Endodermal cell (in vitro differentiated cells): Measurements from ENCODE around the gene CUL7. TPM values are rescaled to one million over a fixed set of nuclear protein-coding genes. Genes with fewer than 3 reads are reported as not detected.
A peak's percentile ranks its signal among the peaks of the same experiment; 100 is the strongest.

Experiments used
- DNase-seq: peaks from one replicate; pipeline ENCODE4 v3.0.0-alpha.2; 2017
- H3K27ac ChIP-seq: 2 replicates; pipeline ENCODE4 v1.5.1; 2013; ENCODE audit warnings: mild to moderate bottlenecking, low read depth, low read length, moderate library complexity
- H3K27me3 ChIP-seq: 2 replicates; pipeline ENCODE4 v1.6.1; 2013; ENCODE audit warnings: mild to moderate bottlenecking, low read length, moderate library complexity; ENCODE audit not compliant: insufficient read depth, control insufficient read depth, poor library complexity, severe bottlenecking
- H3K36me3 ChIP-seq: 2 replicates; pipeline ENCODE4 v1.7.0; 2013; ENCODE audit warnings: mild to moderate bottlenecking, low read length, moderate library complexity; ENCODE audit not compliant: control insufficient read depth, insufficient read depth
- H3K4me1 ChIP-seq: one replicate; pipeline ENCODE4 v1.7.0; 2013; ENCODE audit warnings: low read length; ENCODE audit not compliant: control insufficient read depth, insufficient read depth
- H3K4me3 ChIP-seq: 2 replicates; pipeline ENCODE4 v1.5.1; 2013; ENCODE audit warnings: mild to moderate bottlenecking, low read length, moderate library complexity
- H3K9ac ChIP-seq: 2 replicates; pipeline ENCODE4 v1.6.1; 2013; ENCODE audit warnings: mild to moderate bottlenecking, low read length, moderate library complexity; ENCODE audit not compliant: poor library complexity, severe bottlenecking; ENCODE audit errors: extremely low read depth
- H3K9me3 ChIP-seq: 2 replicates; pipeline ENCODE4 v1.6.1; 2013; ENCODE audit warnings: mild to moderate bottlenecking, low read length, moderate library complexity; ENCODE audit not compliant: control insufficient read depth
- H3K27ac Mint-ChIP-seq: 2 replicates; pipeline ENCODE4 v1.8.0; 2020; ENCODE audit warnings: mixed read lengths
- H3K27me3 Mint-ChIP-seq: 2 replicates; pipeline ENCODE4 v1.8.0; 2021; ENCODE audit warnings: mild to moderate bottlenecking, mixed read lengths; ENCODE audit not compliant: insufficient read depth
- H3K36me3 Mint-ChIP-seq: 2 replicates; pipeline ENCODE4 v1.8.0; 2020; ENCODE audit warnings: low read depth, mixed read lengths
- H3K4me1 Mint-ChIP-seq: 2 replicates; pipeline ENCODE4 v1.8.0; 2020; ENCODE audit warnings: mixed read lengths
- H3K4me3 Mint-ChIP-seq: 2 replicates; pipeline ENCODE4 v1.8.0; 2020; ENCODE audit warnings: mild to moderate bottlenecking, moderate library complexity, mixed read lengths
- H3K9me3 Mint-ChIP-seq: 2 replicates; pipeline ENCODE4 v1.8.0; 2020; ENCODE audit warnings: mild to moderate bottlenecking, mixed read lengths
- CTCF ChIP-seq: fragments of 200-600 bp; sonication (generic); conservative IDR thresholded peaks from 2 replicates; pipeline ENCODE4 v1.5.0; 2021; ENCODE audit warnings: antibody characterized with exemption, mild to moderate bottlenecking
- WGBS, 2 experiments: methylation state at CpG; one replicate each; pipeline versions ENCODE4 v1.1.5 to v1.1.7; 2013; ENCODE audit warnings: missing lambda C conversion rate in 2 of 2, mixed read lengths in 1 of 2; ENCODE audit not compliant: insufficient coverage in 1 of 2, insufficient read length in 1 of 2; 5-methylcytosine and 5-hydroxymethylcytosine counted together
- total RNA-seq, 2 donors: library from RNA; stranded (reverse); fragmentation: NEBNext Ultra II Directional in 1 of 2; extraction: Animal tissue kit (Norgen Biotek cat#: 25700) in 1 of 2; gene quantifications; 2 replicates in 1 of 2; 3 replicates in 1 of 2; pipeline ENCODE4 v1.2.1, GENCODE V29; 2021

CUL7 gene
- total RNA-seq, 2 donors from 2014 or later: 39.0 to 51.7 TPM

- no peaks in the 10 kb centered on the region for H3K9me3 Mint-ChIP-seq
- Histone ChIP-seq H3K4me3 (peak overlapping the region; percentile 92), H3K36me3 (peaks cover 40% of the 10 kb centered on the region), H3K27ac (no peak overlapping the region), H3K9me3 (no peaks in the 10 kb centered on the region), H3K9ac (peak overlapping the region; percentile 81), H3K4me1 (peaks cover 6% of the 10 kb centered on the region), H3K27me3 (no peaks in the 10 kb centered on the region)
- WGBS, 2 experiments: 80% methylated on average over 1 of the region's 1 CpG; no CpG with 5 or more reads in 1 of the 2 experiments
- no peak for TF ChIP-seq CTCF
- peaks cover 25% of the 10 kb centered on the region for H3K36me3 Mint-ChIP-seq
- H3K27me3 Mint-ChIP-seq: no peaks in the 10 kb centered on the region
- peak overlapping the region; percentile 94 for H3K4me3 Mint-ChIP-seq
- DNase-seq: no peak
- peaks cover 24% of the 10 kb centered on the region for H3K4me1 Mint-ChIP-seq
- H3K27ac Mint-ChIP-seq: peak overlapping the region; percentile 97
These were observed 4.9 kb upstream of the CUL7 start for GRCh38 chr6:43058531-43058930.

GRCh38 chr6:43055966-43056365 is 2.3 kb upstream of the CUL7 start:
- Histone ChIP-seq H3K4me3 (no peak overlapping the region), H3K9me3 (no peaks in the 10 kb centered on the region), H3K27me3 (no peaks in the 10 kb centered on the region), H3K36me3 (peaks cover 40% of the 10 kb centered on the region), H3K9ac (no peak overlapping the region), H3K27ac (no peak overlapping the region), H3K4me1 (peaks cover 7% of the 10 kb centered on the region)
- H3K4me1 Mint-ChIP-seq: peaks cover 40% of the 10 kb centered on the region
- DNase-seq: no peak
- H3K27me3 Mint-ChIP-seq: no peaks in the 10 kb centered on the region
- H3K9me3 Mint-ChIP-seq: no peaks in the 10 kb centered on the region
- no peak overlapping the region for H3K4me3 Mint-ChIP-seq
- no peak overlapping the region for H3K27ac Mint-ChIP-seq
- TF ChIP-seq CTCF: no peak
- 94 to 100% methylated on average over 6 to 8 of the region's 8 CpGs for WGBS, 2 experiments
- peaks cover 34% of the 10 kb centered on the region for H3K36me3 Mint-ChIP-seq

GRCh38 chr6:43054206-43054943 is 724 bp upstream of the CUL7 start:
- Mint-ChIP-seq H3K36me3 (peaks cover 49% of the 10 kb centered on the region), H3K4me3 (peak overlapping the region; percentile 98), H3K9me3 (no peaks in the 10 kb centered on the region), H3K27ac (peak overlapping the region; percentile 90), H3K4me1 (peaks cover 32% of the 10 kb centered on the region), H3K27me3 (no peaks in the 10 kb centered on the region)
- Histone ChIP-seq H3K36me3 (peaks cover 56% of the 10 kb centered on the region), H3K27ac (peak overlapping the region; percentile 7), H3K9me3 (no peaks in the 10 kb centered on the region), H3K9ac (peak overlapping the region; percentile 39), H3K27me3 (no peaks in the 10 kb centered on the region), H3K4me1 (peaks cover 7% of the 10 kb centered on the region), H3K4me3 (peak overlapping the region; percentile 93)
- WGBS, 2 experiments: 84 to 94% methylated on average over 15 to 17 of the region's 17 CpGs
- DNase-seq: no peak
- no peak for TF ChIP-seq CTCF
